Endothelial cell of umbilical vein (primary cell): Measurements from ENCODE around the gene ZBTB39.

Experiments
- EZH2 ChIP-seq: IDR thresholded peaks from 2 replicates; pipeline ENCODE4 v1.6.1; 2012; ENCODE audit warnings: borderline replicate concordance, low read depth, mild to moderate bottlenecking, moderate library complexity, low read length, inconsistent platforms; ENCODE audit not compliant: severe bottlenecking
- FOS ChIP-seq: IDR thresholded peaks from 2 replicates; pipeline ENCODE4 v1.6.1; 2011; ENCODE audit warnings: mild to moderate bottlenecking, low read length, moderate library complexity, borderline replicate concordance; ENCODE audit not compliant: insufficient read depth
- GATA2 ChIP-seq: IDR thresholded peaks from 2 replicates; pipeline ENCODE4 v1.7.0; 2011; ENCODE audit warnings: low read depth, mild to moderate bottlenecking, moderate library complexity, mixed read lengths, low read length; ENCODE audit not compliant: insufficient read length, insufficient read depth
- JUN ChIP-seq: IDR thresholded peaks from 2 replicates; pipeline ENCODE4 v1.6.1; 2011; ENCODE audit warnings: borderline replicate concordance, low read depth; ENCODE audit not compliant: insufficient read length, insufficient read depth
- POLR2A ChIP-seq: IDR thresholded peaks from 2 replicates; pipeline ENCODE4 v1.6.1; 2012; ENCODE audit warnings: low read depth, mild to moderate bottlenecking, control low read depth, low read length
- POLR2AphosphoS5 ChIP-seq: IDR thresholded peaks from 2 replicates; pipeline ENCODE4 v1.6.1; 2012; ENCODE audit warnings: low read depth, mild to moderate bottlenecking, control low read depth, low read length, moderate library complexity; ENCODE audit not compliant: insufficient read depth
- TF ChIP-seq, protein P1 (sequence below), 2 donors: IDR thresholded peaks; 1 replicate in 1 of 2; 2 replicates in 1 of 2; pipeline ENCODE4 v1.5.1; 2011; ENCODE audit warnings: low read length in 2 of 2, mild to moderate bottlenecking in 2 of 2, moderate library complexity in 2 of 2, control low read depth in 1 of 2, inconsistent platforms in 1 of 2, low read depth in 1 of 2; ENCODE audit not compliant: insufficient read depth in 1 of 2; ENCODE audit errors: extremely low read depth in 1 of 2

DNA sequence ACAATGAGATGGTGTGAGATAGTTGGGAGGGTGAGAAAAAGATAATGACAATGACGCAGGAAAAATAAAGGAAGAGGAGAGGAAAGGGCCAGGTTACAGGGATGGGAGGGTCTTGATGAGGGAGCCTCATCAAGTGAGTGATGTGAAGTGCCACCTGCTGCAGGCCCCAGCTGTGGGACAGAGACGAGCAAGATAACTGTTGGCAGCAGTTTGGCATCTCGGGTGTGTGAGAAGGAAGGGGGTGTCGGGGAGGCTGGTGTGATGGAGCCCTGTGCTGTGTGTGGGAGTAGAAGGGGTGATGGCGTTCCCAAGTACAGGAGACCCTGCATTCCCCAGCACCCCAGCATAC is 21.4 kb upstream of the ZBTB39 start:
- TF ChIP-seq POLR2A (no peak), POLR2AphosphoS5 (no peak), GATA2 (no peak), EZH2 (no peak), FOS (no peak), JUN (no peak)
- TF ChIP-seq, protein P1, sequence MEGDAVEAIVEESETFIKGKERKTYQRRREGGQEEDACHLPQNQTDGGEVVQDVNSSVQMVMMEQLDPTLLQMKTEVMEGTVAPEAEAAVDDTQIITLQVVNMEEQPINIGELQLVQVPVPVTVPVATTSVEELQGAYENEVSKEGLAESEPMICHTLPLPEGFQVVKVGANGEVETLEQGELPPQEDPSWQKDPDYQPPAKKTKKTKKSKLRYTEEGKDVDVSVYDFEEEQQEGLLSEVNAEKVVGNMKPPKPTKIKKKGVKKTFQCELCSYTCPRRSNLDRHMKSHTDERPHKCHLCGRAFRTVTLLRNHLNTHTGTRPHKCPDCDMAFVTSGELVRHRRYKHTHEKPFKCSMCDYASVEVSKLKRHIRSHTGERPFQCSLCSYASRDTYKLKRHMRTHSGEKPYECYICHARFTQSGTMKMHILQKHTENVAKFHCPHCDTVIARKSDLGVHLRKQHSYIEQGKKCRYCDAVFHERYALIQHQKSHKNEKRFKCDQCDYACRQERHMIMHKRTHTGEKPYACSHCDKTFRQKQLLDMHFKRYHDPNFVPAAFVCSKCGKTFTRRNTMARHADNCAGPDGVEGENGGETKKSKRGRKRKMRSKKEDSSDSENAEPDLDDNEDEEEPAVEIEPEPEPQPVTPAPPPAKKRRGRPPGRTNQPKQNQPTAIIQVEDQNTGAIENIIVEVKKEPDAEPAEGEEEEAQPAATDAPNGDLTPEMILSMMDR (IDR thresholded peaks at IDR 0.05; ENCODE audit: extremely low read depth in 1 of 2, insufficient read depth in 1 of 2, low read depth in 1 of 2, low read length in 2 of 2) = no peak
